Trophoblast cell (in vitro differentiated cells and primary cell): ENCODE measurements around the gene PNPLA2.

Source experiments
- DNase-seq, 2 donors: peaks; one replicate each; pipeline ENCODE4 v3.0.0-alpha.2; 2016
- H2AFZ ChIP-seq: 2 replicates; pipeline ENCODE4 v1.6.1; 2013; ENCODE audit warnings: low read length, moderate library complexity, mild to moderate bottlenecking; ENCODE audit not compliant: insufficient read depth, poor library complexity
- H2AK5ac ChIP-seq: 2 replicates; pipeline ENCODE4 v1.6.1; 2013; ENCODE audit warnings: mild to moderate bottlenecking, low read length
- H2BK120ac ChIP-seq: 2 replicates; pipeline ENCODE4 v1.6.1; 2013; ENCODE audit warnings: low read length, mild to moderate bottlenecking, moderate library complexity; ENCODE audit not compliant: insufficient read depth, poor library complexity
- H2BK12ac ChIP-seq: 2 replicates; pipeline ENCODE4 v1.6.1; 2013; ENCODE audit warnings: mild to moderate bottlenecking, low read length, moderate library complexity
- H2BK5ac ChIP-seq: 2 replicates; pipeline ENCODE4 v1.6.1; 2013; ENCODE audit warnings: low read length, low read depth, moderate library complexity, mild to moderate bottlenecking; ENCODE audit not compliant: poor library complexity
- H3K14ac ChIP-seq: 2 replicates; pipeline ENCODE4 v1.6.1; 2013; ENCODE audit warnings: mild to moderate bottlenecking, low read length
- H3K18ac ChIP-seq: 2 replicates; pipeline ENCODE4 v1.6.1; 2013; ENCODE audit warnings: mild to moderate bottlenecking, low read length
- H3K23ac ChIP-seq: 2 replicates; pipeline ENCODE4 v1.6.1; 2013; ENCODE audit warnings: low read length
- H3K27ac ChIP-seq: 2 replicates; pipeline ENCODE4 v1.5.1; 2013; ENCODE audit warnings: low read depth, mild to moderate bottlenecking, inconsistent platforms, low read length, moderate library complexity
- H3K27me3 ChIP-seq: 2 replicates; pipeline ENCODE4 v1.6.1; 2013; ENCODE audit warnings: inconsistent platforms, mild to moderate bottlenecking, low read length, moderate library complexity; ENCODE audit not compliant: insufficient read depth
- H3K36me3 ChIP-seq, 2 experiments: 1 replicate in 1 of 2; 2 replicates in 1 of 2; pipeline ENCODE4 v1.6.1; 2013; ENCODE audit warnings: low read length in 2 of 2, mild to moderate bottlenecking in 2 of 2, moderate library complexity in 1 of 2; ENCODE audit not compliant: insufficient read depth in 2 of 2, control insufficient read depth in 1 of 2
- H3K4ac ChIP-seq: 2 replicates; pipeline ENCODE4 v1.6.1; 2013; ENCODE audit warnings: low read depth, mild to moderate bottlenecking, low read length, moderate library complexity
- H3K4me1 ChIP-seq, 2 experiments: 1 replicate in 1 of 2; 2 replicates in 1 of 2; pipeline ENCODE4 v1.6.1; 2013; ENCODE audit warnings: low read length in 2 of 2, mild to moderate bottlenecking in 2 of 2, moderate library complexity in 1 of 2; ENCODE audit not compliant: insufficient read depth in 2 of 2, control insufficient read depth in 1 of 2
- H3K4me2 ChIP-seq: 2 replicates; pipeline ENCODE4 v1.6.1; 2013; ENCODE audit warnings: inconsistent platforms, mild to moderate bottlenecking, low read length, moderate library complexity
- H3K4me3 ChIP-seq: 2 replicates; pipeline ENCODE4 v1.5.1; 2013; ENCODE audit warnings: mild to moderate bottlenecking, low read depth, low read length, inconsistent platforms
- H3K79me1 ChIP-seq: one replicate; pipeline ENCODE4 v1.6.1; 2013; ENCODE audit warnings: low read length
- H3K79me2 ChIP-seq: 2 replicates; pipeline ENCODE4 v1.6.1; 2013; ENCODE audit warnings: low read length, mild to moderate bottlenecking; ENCODE audit not compliant: control insufficient read depth, insufficient read depth, poor library complexity
- H3K9ac ChIP-seq: 2 replicates; pipeline ENCODE4 v1.6.1; 2013; ENCODE audit warnings: mild to moderate bottlenecking, low read length
- H3K9me3 ChIP-seq: 2 replicates; pipeline ENCODE4 v1.6.1; 2013; ENCODE audit warnings: low read depth, mild to moderate bottlenecking, control low read depth, inconsistent platforms, low read length; ENCODE audit not compliant: insufficient read depth
- H4K12ac ChIP-seq: 2 replicates; pipeline ENCODE4 v1.6.1; 2013; ENCODE audit warnings: low read depth, mild to moderate bottlenecking, low read length, moderate library complexity
- H4K8ac ChIP-seq: 2 replicates; pipeline ENCODE4 v1.6.1; 2013; ENCODE audit warnings: low read depth, mild to moderate bottlenecking, low read length, moderate library complexity
- H4K91ac ChIP-seq: one replicate; pipeline ENCODE4 v1.6.1; 2013; ENCODE audit warnings: low read depth, mild to moderate bottlenecking, low read length, moderate library complexity
- WGBS: extraction: QIAGEN DNeasy Blood & Tissue Kit; methylation state at CpG from one replicate; pipeline ENCODE4 v1.1.7; 2013; ENCODE audit warnings: missing lambda C conversion rate; ENCODE audit not compliant: insufficient read length, insufficient coverage; ENCODE audit errors: extremely low coverage; 5-methylcytosine and 5-hydroxymethylcytosine counted together

The PNPLA2 gene

GRCh38 chr11:771617-772204, 47.0 kb upstream of the PNPLA2 start:
- H2BK5ac ChIP-seq: no peak overlapping the region
- peaks cover 9 to 27% of the 10 kb centered on the region in 2 experiments for H3K4me1 ChIP-seq
- H2AFZ ChIP-seq: no peak overlapping the region
- H2BK120ac ChIP-seq: no peak overlapping the region
- H4K91ac ChIP-seq: no peak overlapping the region
- no peak overlapping the region for H4K12ac ChIP-seq
- DNase-seq: no peak
- H3K79me2 ChIP-seq: peaks cover 8% of the 10 kb centered on the region
- H3K4me2 ChIP-seq: no peak overlapping the region
- H3K27ac ChIP-seq: no peak overlapping the region
- no peak overlapping the region for H2BK12ac ChIP-seq
- WGBS: no CpG with 5 or more reads among the region's 15 CpGs
- no peak overlapping the region for H2AK5ac ChIP-seq
- H3K23ac ChIP-seq: no peak overlapping the region
- no peak overlapping the region for H3K14ac ChIP-seq
- H3K9me3 ChIP-seq: peaks cover 2% of the 10 kb centered on the region
- no peak overlapping the region for H3K4ac ChIP-seq
- H3K27me3 ChIP-seq: no peaks in the 10 kb centered on the region
- H4K8ac ChIP-seq: no peak overlapping the region
- H3K36me3 ChIP-seq: peaks cover 51 to 53% of the 10 kb centered on the region in 2 experiments
- no peak overlapping the region for H3K4me3 ChIP-seq
- peaks cover 4% of the 10 kb centered on the region for H3K79me1 ChIP-seq
- no peak overlapping the region for H3K18ac ChIP-seq
- no peak overlapping the region for H3K9ac ChIP-seq

GRCh38 chr11:772429-773390, 46.0 kb upstream of the PNPLA2 start:
- DNase-seq: no peak
- H4K12ac ChIP-seq: no peak overlapping the region
- peaks cover 10% of the 10 kb centered on the region for H3K79me1 ChIP-seq
- peaks cover 43 to 45% of the 10 kb centered on the region in 2 experiments for H3K36me3 ChIP-seq
- no peak overlapping the region for H3K4me3 ChIP-seq
- no peak overlapping the region for H3K23ac ChIP-seq
- no peak overlapping the region for H2BK120ac ChIP-seq
- no peak overlapping the region for H2AFZ ChIP-seq
- H3K79me2 ChIP-seq: peaks cover 14% of the 10 kb centered on the region
- no peak overlapping the region for H3K4ac ChIP-seq
- no peaks in the 10 kb centered on the region for H3K27me3 ChIP-seq
- peaks cover 2% of the 10 kb centered on the region for H3K9me3 ChIP-seq
- H3K4me1 ChIP-seq: peaks cover 9 to 27% of the 10 kb centered on the region in 2 experiments
- no CpG with 5 or more reads among the region's 34 CpGs for WGBS
- H3K18ac ChIP-seq: no peak overlapping the region
- no peak overlapping the region for H2BK5ac ChIP-seq
- no peak overlapping the region for H3K4me2 ChIP-seq
- H2AK5ac ChIP-seq: no peak overlapping the region
- no peak overlapping the region for H3K27ac ChIP-seq
- H3K9ac ChIP-seq: no peak overlapping the region
- no peak overlapping the region for H4K91ac ChIP-seq
- H2BK12ac ChIP-seq: no peak overlapping the region
- no peak overlapping the region for H4K8ac ChIP-seq
- no peak overlapping the region for H3K14ac ChIP-seq

- H3K9me3 ChIP-seq: peaks cover 2% of the 10 kb centered on the region
- H3K4me1 ChIP-seq: peaks cover 14 to 32% of the 10 kb centered on the region in 2 experiments
- peaks cover 20% of the 10 kb centered on the region for H3K79me2 ChIP-seq
- no CpG with 5 or more reads among the region's 5 CpGs for WGBS
- no peak overlapping the region for H3K23ac ChIP-seq
- no peak for DNase-seq
- no peak overlapping the region for H3K4me3 ChIP-seq
- H3K36me3 ChIP-seq: peaks cover 43 to 45% of the 10 kb centered on the region in 2 experiments
- no peak overlapping the region for H3K27ac ChIP-seq
- H3K9ac ChIP-seq: no peak overlapping the region
- H2AFZ ChIP-seq: no peak overlapping the region
- no peak overlapping the region for H3K14ac ChIP-seq
- no peak overlapping the region for H2BK5ac ChIP-seq
- H4K91ac ChIP-seq: no peak overlapping the region
- no peak overlapping the region for H4K12ac ChIP-seq
- no peak overlapping the region for H3K18ac ChIP-seq
- peaks cover 11% of the 10 kb centered on the region for H3K79me1 ChIP-seq
- H3K27me3 ChIP-seq: no peaks in the 10 kb centered on the region
- no peak overlapping the region for H4K8ac ChIP-seq
- no peak overlapping the region for H2AK5ac ChIP-seq
- no peak overlapping the region for H2BK12ac ChIP-seq
- no peak overlapping the region for H3K4me2 ChIP-seq
- H3K4ac ChIP-seq: no peak overlapping the region
- H2BK120ac ChIP-seq: no peak overlapping the region
These were observed 45.3 kb upstream of the PNPLA2 start for GRCh38 chr11:773425-773824.

- no peak overlapping the region for H2BK12ac ChIP-seq
- no peak overlapping the region for H3K4me3 ChIP-seq
- no peak overlapping the region for H3K27ac ChIP-seq
- H3K4me1 ChIP-seq: peaks cover 15 to 32% of the 10 kb centered on the region in 2 experiments
- H3K9ac ChIP-seq: no peak overlapping the region
- no peak overlapping the region for H3K14ac ChIP-seq
- H2BK120ac ChIP-seq: no peak overlapping the region
- no peak overlapping the region for H3K23ac ChIP-seq
- H2AFZ ChIP-seq: no peak overlapping the region
- H3K27me3 ChIP-seq: no peaks in the 10 kb centered on the region
- H3K79me1 ChIP-seq: peaks cover 11% of the 10 kb centered on the region
- H4K8ac ChIP-seq: no peak overlapping the region
- H2AK5ac ChIP-seq: no peak overlapping the region
- H3K4ac ChIP-seq: no peak overlapping the region
- H3K9me3 ChIP-seq: peaks cover 2% of the 10 kb centered on the region
- H4K12ac ChIP-seq: no peak overlapping the region
- no peak overlapping the region for H4K91ac ChIP-seq
- no peak overlapping the region for H2BK5ac ChIP-seq
- H3K36me3 ChIP-seq: peaks cover 44 to 46% of the 10 kb centered on the region in 2 experiments
- no peak overlapping the region for H3K4me2 ChIP-seq
- DNase-seq: no peak
- peaks cover 20% of the 10 kb centered on the region for H3K79me2 ChIP-seq
- WGBS: no CpG with 5 or more reads among the region's 9 CpGs
- H3K18ac ChIP-seq: no peak overlapping the region
These were observed 44.9 kb upstream of the PNPLA2 start for GRCh38 chr11:773830-774229.
